ENCODE measurements around the gene ARHGAP44.

DNA sequence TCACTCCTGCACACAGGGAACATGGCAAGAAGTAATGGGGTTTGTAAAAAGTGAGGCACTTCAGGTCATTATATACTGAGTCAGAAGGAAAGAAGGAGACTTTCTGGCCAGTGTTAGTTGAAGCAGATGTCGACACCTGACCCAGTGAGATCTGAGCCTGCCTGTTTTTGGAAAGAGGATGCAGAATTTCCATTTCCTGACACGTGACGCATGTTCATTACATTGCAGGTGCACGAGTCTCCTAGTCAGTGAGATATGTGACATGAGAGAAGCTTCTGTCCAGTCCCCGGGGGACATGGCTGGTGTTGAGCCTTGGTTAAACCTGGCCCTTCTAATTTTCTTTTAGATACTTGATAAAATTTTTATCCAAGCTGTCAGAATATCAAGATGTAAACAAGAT lies 166.2 kb downstream of the ARHGAP44 start:
- TF ChIP-seq, protein P1, sequence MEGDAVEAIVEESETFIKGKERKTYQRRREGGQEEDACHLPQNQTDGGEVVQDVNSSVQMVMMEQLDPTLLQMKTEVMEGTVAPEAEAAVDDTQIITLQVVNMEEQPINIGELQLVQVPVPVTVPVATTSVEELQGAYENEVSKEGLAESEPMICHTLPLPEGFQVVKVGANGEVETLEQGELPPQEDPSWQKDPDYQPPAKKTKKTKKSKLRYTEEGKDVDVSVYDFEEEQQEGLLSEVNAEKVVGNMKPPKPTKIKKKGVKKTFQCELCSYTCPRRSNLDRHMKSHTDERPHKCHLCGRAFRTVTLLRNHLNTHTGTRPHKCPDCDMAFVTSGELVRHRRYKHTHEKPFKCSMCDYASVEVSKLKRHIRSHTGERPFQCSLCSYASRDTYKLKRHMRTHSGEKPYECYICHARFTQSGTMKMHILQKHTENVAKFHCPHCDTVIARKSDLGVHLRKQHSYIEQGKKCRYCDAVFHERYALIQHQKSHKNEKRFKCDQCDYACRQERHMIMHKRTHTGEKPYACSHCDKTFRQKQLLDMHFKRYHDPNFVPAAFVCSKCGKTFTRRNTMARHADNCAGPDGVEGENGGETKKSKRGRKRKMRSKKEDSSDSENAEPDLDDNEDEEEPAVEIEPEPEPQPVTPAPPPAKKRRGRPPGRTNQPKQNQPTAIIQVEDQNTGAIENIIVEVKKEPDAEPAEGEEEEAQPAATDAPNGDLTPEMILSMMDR (conservative IDR thresholded peaks at IDR 0.05; ENCODE audit: low read length), result no peak
- TF ChIP-seq EZH2phosphoT487 (IDR thresholded peaks at IDR 0.05; ENCODE audit: borderline replicate concordance), result no peak
